ENCODE measurements around the gene STXBP1.

Gene STXBP1

DNA sequence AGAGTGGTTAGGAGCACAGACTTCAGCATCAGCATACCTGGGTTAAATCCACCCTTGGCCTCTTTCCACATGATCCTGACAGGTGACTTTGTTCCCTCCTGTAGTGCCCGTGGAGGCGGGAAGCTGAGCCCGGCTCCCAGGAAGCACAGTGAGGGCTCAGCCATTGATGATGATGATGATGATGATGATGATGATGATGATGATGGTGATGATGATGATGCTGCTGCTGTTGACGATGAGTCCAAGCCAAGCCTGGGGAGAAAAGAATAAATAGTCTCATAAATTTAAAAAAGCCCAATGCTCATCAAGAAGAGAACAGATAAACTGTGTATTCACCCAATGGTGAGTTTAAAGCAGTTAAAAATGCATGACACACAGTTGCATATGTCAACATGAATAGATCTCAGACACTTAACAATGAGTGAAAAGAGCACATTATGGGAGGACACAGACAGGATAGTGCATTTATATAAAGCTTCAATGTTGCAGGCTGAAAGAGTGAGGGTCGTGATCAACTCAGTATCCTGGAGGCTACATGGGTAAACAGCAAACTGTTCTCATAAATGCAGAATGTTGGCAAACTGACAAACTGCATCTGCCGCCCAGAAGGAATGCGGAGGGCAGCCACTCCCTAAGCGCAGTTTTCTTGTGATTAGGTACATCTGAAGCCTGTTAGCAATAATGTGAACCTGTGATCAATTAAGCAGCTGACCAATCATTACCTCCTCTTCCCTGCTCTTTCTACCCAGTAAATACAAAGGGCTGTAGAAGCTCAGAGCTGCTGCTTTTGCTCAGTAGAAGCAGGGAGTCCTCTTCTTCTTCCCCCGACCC is 83.0 kb downstream of the STXBP1 start:
- DNase-seq = no peak

DNA sequence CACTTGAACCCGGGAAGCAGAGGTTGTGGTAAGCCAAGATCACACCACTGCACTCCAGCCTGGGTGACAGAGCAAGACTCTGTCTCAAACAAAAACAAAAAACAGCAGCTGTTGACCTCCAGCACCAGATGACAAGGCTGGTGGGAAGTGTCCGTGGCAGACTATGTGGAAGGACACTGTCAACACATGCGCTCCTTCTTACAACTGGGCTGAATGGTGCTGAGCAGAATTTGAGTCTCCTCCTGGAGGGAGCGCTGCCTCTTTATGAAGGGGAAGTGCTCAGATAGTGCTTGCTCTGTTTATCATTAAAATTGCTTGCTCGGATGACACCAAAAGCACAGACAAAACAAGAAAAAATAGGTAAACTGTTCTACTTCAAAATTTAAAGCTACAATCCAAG is 85.5 kb downstream of the STXBP1 start:
- no peak for DNase-seq

GRCh38 chr9:127698386-127698785 is 86.3 kb downstream of the STXBP1 start:
- no peak for DNase-seq

DNA sequence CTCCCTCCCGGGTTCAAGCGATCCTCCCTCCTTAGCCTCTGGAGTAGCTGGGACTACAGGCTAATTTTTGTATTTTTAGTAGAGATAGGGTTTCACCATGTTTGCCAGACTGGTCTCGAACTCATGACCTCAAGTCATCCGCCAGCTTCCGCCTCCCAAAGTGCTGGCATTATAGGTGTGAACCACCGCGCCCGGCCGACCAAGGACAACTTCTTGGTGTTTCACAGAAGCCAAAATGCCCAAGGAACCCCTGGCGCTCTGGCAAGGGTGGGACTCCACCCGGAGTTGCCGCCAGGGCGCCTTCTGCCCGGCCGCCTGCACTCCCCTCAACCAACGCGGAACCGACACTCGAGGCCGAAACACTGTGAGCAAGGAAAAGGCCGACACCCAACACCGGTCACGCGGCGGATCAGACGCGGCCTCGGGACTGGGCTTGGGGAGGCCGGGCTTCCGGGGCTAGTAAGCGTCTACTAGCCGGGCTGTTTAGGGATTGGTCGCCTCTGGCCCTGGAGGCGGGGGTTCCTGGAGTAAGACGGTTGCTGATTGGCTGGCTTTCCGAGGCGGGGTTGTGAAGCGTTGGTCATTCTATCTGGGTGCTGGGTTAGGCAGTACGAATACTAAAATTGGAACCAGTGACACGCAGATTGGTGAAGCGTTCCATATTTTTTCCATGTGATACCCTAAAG is 87.1 kb downstream of the STXBP1 start:
- DNase-seq = no peak

GRCh38 chr9:127700140-127700539 is 88.1 kb downstream of the STXBP1 start:
- DNase-seq = no peak

GRCh38 chr9:127700594-127701255 is 88.6 kb downstream of the STXBP1 start:
- DNase-seq = no peak

DNA sequence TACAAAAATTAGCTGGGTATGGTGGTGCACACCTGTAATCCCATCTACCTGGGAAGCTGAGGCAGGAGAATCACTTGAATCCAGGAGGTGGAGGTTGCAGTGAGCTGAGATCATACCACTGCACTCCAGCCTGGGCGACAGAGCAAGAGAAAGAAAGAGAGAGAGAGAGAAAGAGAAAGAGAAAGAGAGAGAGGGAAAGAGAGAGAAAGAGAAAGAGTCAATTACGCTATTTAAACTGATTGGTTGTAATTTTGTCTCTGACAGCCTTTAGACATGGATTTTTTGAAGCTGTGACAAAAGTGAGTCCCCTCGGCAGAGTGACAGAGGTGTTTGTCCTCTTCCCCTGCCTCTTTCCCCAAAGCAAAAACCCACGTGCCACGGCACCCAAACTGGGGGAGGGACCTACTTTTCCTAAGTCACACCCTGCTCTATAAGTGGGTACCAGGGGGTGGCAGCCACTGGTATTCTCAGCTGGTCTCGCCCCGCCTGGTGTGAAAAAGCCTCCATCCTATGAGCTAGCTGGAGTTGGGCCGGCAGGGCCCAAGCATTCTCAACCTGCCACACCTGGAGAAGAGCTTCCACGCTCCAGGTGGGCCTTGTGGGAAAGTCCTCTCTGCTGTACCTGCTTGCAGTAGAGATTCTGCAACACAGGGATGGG is 91.3 kb downstream of the STXBP1 start:
- DNase-seq = no peak

DNA sequence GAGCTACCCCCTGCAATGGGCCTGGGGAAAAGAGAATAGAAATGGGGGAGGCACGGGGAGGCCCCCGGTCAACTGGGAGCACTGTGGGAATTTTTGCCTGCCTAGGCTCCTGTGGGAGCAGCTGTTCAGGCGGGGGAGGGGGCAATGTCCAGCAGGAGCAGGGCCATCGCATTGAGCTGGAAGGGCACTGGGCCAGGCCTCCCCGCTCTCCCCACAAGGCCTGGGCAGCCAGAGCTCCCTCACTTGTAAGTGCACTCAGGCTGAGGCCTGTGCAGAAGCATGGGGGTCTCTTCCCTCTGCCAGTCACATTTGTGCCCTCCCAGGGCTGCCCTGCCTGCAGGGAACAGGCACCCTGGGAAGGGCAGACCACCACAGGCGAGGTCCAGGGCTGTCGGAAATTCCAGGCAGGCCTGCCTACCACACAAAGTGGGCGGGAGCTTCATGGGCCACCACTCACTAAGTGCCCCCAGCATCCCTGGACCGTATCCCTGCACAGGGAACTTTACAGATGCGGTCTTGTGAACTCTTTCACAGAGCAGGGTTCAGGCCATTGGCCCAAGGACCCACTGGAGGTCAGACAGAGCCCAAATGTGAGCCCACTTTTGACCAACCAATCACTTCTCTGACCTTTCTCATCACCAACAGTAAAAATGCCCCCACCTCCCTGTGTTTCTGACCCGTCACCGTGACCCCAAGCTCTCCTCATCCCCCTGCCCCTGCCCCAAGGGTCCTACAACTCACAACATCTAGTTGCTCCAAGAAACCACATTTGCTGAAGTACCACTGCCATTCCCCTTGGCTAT is 93.7 kb downstream of the STXBP1 start:
- no peak for DNase-seq

DNA sequence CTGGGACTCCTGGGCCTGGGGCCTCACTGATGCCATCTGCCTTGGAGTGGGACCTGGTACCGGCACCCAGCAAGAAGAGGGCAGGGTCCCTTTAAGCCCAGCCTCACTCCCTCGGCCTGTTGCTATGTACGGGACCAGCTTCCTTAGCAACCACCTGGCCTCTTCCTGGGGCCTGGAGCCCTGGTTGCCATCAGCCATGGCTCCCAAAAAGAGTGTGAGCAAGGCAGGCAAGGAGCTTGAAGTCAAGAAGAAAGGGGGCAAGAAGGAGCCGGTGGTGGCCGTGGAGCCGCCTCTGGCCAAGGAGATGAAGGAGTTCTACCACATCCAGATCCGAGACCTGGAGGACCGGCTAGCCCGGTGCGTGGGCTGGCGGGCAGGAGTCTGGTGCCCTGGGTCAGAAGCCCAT is 94.8 kb downstream of the STXBP1 start, which contains the start of gene CFAP157:
Gene CFAP157, plus strand, starts transcription at position 153 of the 406 bp plus-strand sequence. Its CDS starts 44 bp downstream, at position 197.
- no peak for DNase-seq

GRCh38 chr9:127707766-127708165 is 95.7 kb downstream of the STXBP1 start:
- no peak for DNase-seq

- DNase-seq = no peak
Measured at GRCh38 chr9:127708952-127709587, 97.0 kb downstream of the STXBP1 start.

- no peak for DNase-seq
Measured at GRCh38 chr9:127710204-127710783, 98.2 kb downstream of the STXBP1 start.

DNA sequence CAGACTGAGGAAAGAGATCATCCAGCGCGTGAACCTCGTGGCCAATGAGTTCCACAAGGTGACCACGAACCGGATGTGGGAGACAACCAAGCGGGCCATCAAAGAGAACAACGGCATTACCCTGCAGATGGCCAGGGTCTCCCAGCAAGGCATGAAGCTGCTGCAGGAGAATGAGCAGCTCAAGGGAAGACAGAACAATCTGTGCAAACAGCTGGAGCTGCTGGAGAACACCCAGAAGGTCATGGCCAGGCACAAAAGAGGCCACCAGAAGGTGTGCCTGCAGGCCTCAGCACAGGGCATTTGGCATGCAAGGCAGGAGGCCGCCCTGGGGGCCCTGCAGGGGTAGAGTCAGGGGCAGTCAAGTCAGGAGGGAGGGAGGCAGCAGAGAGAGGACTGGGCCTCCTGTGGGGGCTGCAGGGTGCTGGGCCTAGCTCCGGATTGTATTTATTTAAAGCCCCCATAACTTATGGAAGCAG is 99.2 kb downstream of the STXBP1 start:
- DNase-seq = no peak

- no peak for DNase-seq
Measured at GRCh38 chr9:127711831-127712274, 99.8 kb downstream of the STXBP1 start.

GRCh38 chr9:127712371-127712770 is 100.3 kb downstream of the STXBP1 start:
- no peak for DNase-seq

- DNase-seq = no peak
Measured at GRCh38 chr9:127712867-127713266, 100.8 kb downstream of the STXBP1 start.

DNA sequence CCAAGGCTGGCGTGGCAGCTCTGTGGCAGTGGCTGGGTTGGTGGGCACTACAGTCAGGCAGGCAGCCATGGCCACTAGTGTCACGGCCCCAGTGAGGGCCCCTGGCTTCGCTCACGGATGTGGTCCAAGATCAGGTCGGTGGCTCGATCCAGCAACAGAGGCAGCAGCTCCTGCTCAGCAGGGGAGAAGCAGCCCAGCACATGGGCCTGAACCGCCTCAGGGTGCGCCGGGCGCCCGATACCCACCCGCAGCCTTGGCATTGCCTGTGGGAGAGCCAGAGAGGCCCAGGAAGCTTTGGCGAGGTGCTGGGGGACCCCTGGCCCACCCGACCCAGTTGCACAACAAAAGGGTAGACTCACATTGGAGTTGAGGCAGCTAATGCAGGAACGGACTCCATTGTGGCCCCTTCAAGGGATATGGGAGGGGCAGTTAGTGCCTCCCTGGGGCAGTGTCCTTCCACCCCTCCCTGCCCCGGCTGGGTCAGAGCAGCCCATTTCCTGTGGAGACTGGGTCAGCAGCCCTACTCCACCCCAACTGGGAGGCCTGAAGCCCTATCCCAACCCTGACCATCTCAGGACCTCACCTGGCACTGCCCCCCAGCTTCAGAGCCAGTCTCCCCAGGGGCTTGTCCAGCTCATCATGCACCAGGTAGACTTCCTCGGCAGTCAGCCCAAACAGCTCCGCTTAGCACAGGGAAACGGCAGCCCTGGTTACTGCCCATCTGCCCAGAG is 102.1 kb downstream of the STXBP1 start:
- no peak for DNase-seq

- no peak for DNase-seq
Measured at GRCh38 chr9:127714951-127715469, 102.9 kb downstream of the STXBP1 start.

- DNase-seq = peak; percentile 55
Measured at GRCh38 chr9:127715470-127716337, 103.6 kb downstream of the STXBP1 start, which contains the start of the genes PTRH1 and TTC16. Gene PTRH1, minus strand, starts transcription at chr9:127715663. Its CDS starts 24 bp downstream, at chr9:127715639. Gene TTC16, plus strand, starts transcription at chr9:127716079. Its CDS starts 67 bp downstream, at chr9:127716146.

All from SIG-M5 (cell line).